ENCODE data around the gene THPO.
A peak's percentile ranks its signal among the peaks of the same experiment; 100 is the strongest.

Gene THPO

DNA sequence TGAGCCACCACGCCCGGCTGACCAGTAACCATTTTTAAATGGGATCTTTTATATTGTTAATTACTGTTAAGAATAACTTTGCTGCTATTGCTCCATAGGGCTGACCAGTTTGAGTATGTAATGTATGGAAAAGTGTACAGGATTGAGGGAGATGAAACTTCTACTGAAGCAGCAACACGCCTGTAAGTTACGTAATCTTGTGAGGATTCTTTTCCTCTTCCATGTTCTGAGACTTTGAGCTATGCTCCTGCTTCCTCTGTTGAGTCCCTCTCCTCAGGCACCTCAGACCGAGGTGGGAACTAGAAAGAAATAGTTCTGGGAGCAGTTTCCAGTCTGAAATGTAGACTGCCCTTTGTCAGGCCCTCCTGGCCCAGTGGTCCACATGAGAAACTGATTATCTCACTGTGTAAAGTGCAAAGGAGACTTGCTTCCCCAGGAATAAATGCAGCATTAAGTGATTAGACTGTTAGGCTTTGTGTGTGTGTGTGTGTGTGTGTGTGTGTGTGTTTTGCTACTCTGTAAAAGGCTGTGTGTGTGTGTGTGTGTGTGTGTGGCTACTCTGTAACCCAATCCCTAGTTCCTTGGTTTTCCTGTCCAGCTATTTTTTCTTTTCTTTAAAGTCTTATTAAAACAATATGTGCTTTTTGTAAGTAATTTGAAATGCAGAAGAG lies 11.3 kb downstream of the THPO start:
- no peak for DNase-seq (ENCODE audit: low read depth in 2 of 2, low spot score in 1 of 2)

DNA sequence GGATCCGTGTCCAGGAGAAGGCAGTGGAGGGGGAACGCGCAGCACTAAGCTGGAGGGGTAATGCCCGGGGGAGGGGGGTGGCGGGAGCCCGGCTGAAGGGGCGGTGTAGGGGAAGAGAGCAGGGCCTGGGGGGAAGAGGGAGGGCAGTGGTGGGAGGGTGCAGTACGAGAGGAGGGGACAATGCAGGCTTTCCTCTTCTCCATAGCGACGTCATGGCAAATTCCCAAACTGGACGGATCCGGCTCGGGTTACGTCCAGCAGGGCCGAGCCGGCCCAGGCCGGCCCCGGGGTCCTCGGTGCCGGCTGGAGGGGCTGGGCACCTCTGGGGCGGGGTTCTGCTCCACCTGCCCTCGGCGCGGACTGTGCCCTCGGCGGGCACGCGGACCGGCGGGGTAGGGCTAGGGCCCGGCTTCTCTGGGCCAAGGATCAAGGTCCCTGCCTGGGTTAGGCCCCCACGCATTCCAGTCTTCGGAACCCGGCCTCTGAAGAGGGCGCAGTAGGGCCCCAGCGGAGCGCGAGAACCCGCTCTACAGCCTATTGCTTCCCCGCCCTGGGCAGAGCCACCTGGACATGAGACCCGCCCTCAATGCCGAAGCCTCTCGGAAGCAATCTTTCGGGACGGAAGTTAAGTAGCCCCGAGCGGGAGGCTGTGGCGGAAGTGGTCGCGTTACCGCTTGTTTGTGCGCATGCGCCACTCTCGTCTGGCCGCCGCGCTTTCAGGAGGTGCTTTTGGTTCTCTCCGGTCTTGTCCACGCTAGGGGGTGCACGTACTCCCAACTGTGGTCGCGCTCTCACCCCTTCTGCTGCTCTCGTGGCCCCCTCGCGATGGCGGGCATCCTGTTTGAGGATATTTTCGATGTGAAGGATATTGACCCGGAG lies 15.1 kb downstream of the THPO start:
- peak; percentile 90 to 95 for DNase-seq (ENCODE audit: low read depth in 2 of 2, low spot score in 1 of 2)

DNA sequence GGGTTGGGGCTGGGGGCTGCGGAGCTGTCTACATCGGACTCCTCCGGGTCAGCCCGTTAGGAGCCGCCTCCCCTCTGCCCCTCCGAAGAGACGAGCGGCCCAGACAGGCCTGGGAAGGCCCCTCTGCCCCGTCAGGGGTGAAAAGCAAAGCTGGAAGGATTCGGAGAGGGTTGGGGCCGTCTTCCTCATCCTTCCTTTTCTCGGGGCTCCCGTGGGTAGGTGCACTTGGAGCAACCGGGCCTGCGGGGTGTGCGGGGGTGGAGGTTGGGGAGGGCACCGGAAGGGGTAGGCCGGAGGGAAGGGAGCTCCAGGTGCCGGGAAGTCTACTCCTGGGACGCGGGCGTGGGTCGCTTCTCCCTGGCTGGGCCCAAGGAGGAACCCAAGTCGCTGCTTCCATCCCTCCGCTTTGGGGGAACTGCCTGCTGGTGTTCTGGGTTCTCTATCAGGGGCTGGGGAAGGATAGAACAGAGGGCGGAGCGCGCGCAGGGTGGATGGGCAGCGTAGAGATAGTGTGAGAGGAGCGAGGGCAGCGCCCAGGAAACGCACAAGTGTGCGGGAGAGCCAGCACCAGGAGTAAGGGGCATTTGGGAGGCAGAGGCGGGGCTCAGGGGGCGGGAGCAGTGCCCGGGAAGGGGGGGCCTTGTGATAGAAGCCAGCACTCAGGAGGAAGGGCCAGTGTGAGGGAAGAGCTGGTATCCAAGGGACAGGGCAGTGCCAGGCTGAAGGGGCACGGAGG lies 15.9 kb downstream of the THPO start:
- peak in 1 of 2 donors; percentile 5 for DNase-seq (ENCODE audit: low read depth in 2 of 2, low spot score in 1 of 2)

DNA sequence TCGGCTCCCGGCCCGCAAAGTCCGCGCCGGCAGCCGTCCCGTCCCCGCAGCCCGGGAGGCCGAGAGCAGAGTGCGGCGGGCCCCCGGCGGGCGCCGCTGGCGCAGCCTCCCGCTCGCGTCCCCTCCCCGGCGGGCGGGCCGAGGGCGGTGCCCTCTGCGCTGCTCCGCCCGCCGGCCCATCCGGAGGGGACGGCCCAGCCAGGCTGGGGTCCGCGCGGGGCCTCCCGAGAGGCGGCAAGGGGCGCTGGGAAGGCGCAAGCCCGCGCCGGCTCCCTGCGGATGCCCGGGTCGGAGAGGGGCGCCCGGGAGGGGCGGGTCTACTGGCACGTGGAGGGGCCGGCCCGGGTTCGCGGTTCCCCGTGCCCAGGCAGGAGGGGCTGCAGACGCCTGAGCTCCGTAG lies 16.5 kb downstream of the THPO start, which contains the start of the genes CLCN2 and POLR2H:
Gene CLCN2, minus strand, starts transcription at position 74 of the 400 bp plus-strand sequence. CDS start 126 bp downstream, outside the sequence.
Gene POLR2H, plus strand, starts transcription at position 179 of the 400 bp plus-strand sequence. CDS start 1,783 bp downstream, outside the sequence.
- DNase-seq (ENCODE audit: low read depth in 2 of 2, low spot score in 1 of 2) = peak in 1 of 2 donors; percentile 6

DNA sequence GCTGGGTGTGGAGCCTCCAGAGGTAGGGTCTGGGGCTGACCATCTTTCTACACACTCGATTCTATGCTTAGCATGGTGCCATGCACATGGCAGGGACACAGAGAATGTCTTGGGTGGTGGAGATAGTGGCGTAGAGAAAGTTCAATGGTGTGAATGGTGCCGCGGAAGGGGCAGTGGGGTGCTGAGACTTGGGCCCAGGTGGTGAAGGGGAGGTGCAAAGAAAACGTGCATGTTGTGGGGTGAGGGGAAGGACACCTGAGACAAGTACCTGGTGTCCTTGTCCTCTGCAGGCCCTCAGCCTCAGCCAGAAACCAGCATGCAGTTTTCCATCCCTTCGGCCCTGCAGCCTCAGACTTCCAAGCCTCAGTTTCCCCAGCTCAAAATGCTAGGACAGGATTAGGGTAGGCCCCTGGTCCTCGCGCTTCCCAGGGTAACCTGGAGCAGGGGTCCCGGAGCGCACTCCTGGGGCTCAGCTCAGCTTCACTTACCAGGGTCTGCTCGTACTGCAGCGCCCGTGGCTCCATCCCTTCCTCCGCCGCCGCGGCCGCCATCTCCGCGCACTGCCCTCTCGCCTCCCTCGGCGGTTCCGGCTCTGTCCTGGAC lies 17.0 kb downstream of the THPO start:
- no peak for DNase-seq (ENCODE audit: low read depth in 2 of 2, low spot score in 1 of 2)

DNA sequence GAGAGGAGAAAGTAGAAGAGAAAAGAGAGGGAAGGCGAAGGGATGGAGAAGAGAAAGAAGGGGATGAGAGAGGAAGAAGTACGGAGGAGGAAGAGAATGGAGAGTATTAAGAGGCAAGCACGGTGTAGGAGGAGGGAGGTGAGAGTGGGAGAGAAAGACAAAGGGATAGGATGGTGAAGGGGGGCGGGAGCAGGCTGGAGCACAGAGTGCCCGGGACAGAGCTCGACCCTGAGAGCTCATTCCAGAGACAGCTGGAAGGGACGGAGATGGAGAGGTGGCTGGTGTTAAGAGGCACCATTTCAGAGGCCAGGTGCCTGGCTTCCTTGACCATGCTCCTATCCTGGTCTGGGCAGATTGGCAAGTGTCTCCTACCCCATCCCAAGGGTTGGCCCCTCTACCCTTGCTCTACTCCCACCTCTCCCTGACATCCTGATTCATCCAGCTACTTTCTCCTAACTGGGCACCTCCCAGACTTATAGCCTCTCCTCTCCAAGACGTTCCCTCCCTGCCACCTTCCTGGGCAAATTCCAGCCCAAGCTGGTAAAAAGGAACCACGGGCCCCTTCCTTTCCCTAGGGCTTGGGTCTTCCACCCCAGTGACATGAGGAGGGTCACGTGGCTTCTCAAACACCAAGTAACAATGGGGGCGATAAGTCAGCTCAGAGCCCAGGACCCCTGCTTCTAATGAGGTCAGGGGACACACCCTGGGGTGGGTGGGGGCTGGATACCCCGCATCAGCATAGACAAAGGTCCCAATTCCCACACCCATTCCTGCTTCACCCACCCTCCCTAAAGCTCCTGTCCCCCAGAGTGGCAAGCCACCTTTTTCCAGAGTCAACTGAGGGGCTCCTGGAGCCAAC lies 17.7 kb downstream of the THPO start:
- no peak for DNase-seq (ENCODE audit: low read depth in 2 of 2, low spot score in 1 of 2)

DNA sequence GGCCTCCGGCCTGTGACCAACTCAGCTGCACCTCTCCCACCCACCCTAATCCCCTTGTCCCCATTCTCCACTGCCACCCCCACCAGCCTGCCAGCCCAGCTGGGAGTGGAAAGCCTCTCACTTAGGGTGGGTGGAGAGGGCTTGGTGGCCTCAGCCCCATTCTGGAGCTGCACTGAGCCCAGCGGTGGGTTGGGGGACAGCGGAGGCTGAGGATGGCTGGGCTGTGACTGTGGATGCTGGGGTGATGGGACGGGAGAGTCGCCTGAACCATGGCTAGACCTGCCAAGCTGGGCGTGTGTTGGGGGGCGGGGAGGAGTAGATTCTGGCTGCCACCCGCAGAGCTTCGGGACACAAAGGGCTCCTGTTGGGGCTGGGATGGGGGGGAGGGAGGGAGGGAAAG lies 18.4 kb downstream of the THPO start:
- DNase-seq (ENCODE audit: low read depth in 2 of 2, low spot score in 1 of 2) = no peak

DNA sequence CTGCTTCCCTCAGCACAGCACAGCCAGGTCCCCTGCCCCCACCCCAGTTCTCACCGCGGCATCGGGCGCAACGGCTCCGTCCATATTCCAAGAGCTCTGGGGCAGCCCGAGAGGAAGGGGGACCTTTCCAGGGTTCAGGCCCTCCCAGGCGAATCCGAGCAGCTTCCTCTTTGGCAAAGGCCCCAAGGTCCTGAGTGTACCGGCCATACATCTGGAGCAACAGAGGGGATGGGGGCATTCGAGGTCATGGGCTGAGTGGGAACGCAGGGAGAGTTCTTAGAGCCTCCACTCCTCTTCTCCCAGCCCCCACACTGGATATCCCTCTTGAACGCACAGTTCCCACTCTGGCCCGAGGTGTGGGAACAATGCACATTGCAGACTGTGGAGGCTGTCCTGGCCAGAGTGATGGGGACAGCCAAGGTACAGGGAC lies 19.1 kb downstream of the THPO start:
- DNase-seq (ENCODE audit: low read depth in 2 of 2, low spot score in 1 of 2) = no peak

DNA sequence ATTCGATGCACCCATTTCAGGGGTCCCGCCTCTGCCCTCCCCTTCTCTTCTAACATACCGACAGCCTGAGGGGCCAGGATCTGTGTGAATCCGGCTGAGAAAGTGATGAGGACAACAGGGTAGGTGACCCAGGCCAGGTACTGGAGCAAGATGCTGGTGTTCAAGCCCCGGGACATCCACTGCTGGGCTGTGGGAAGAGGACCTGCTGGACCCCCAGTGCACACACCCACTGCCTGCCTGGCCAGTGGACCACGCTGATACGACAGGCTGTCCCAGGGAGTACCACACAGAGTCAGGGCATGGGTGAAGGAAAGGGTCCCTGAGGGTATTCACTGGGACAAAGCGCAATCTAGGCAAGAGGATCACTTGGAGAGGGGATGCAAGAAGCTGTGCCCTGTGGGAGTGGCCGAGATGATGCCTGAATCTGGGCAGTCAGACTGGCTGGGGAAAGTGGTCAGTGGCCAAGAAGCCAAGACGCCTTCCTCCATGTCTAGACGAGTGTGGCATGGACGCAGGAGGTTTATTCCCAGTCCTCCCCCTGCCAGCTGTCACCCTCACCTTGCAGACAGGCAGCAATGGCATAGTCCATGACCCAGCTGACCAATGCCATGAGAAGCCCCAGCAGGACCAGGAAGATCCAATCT lies 19.8 kb downstream of the THPO start:
- no peak for DNase-seq (ENCODE audit: low read depth in 2 of 2, low spot score in 1 of 2)

DNA sequence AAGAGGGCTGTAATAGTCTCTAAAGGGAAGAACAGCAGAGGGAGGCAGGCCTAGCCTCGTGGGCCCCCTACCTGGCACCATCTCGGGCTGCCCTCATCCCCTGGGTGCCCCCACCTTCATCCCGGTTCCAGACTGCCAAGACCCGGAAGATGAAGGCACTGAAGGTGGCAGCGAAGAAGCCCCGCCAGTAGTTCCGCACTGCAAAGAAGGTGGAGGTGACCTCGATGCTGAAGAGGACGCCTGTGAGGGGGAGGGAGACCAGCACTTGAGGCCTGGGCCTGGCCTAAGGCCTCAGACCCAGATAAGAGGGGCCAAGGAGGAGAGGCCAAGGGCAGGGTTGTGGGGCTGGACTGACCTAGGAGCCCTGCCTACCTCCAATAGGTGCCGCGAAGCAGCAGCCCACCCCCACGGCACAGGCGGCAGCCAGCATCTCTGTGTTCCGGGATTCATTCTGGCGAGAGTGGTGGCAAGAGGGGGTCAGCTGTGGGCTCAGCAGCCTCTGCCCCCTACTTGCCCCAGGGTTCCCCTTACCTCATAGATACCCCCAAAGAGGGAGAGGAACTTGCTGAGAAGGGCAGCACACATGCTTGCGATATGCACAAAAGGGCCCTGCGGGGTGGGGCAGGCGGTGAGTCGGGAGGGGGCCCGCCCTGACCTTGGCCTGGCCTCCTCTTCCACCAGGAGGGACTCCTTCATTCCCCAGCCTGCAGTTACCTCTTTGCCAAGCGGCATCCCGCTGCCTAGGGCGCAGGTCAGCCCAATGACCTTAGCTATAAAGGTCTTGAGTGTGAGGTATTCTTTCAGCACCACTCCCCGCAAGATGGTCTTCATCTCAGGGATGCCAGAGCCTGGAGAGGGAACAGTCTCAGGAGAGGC lies 20.5 kb downstream of the THPO start:
- no peak for DNase-seq (ENCODE audit: low read depth in 2 of 2, low spot score in 1 of 2)

DNA sequence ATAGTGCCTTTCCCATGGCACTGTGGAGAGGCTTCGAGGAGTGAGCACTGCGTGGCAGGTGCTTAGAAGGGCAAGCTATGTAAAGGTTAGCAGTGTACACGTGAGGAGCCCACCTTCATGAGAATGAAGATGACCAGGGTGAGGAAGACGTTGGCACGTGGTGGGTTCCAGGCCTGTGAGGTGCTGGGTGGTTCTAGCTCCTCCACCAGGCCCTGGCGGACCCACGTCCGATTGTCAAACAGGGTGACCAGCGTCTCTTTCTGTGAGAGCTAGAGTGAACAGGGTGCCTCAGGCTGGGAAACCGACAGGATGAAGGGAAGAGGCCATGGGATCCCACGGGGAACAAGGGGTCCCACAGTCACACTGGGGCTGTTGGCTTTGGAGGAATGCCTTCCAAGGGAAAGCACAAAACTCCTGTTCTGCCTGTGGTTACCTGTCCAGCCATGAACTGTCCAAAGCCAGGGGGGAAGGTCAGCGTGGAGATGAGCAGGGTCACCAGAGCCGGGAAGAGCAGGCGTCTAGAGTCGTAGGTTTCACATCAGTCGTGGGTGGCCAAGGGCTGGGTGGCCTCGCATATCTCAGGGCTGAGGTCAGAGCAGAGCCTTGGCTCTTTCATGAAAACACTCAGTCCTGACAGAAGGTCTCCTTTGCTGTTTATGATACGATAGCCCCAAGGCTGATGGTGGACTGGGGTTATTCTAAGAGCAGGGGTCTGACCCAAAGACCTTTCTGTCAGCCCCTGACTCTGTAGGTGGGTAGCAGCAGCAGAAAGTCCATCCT lies 22.6 kb downstream of the THPO start:
- no peak for DNase-seq (ENCODE audit: low read depth in 2 of 2, low spot score in 1 of 2)

DNA sequence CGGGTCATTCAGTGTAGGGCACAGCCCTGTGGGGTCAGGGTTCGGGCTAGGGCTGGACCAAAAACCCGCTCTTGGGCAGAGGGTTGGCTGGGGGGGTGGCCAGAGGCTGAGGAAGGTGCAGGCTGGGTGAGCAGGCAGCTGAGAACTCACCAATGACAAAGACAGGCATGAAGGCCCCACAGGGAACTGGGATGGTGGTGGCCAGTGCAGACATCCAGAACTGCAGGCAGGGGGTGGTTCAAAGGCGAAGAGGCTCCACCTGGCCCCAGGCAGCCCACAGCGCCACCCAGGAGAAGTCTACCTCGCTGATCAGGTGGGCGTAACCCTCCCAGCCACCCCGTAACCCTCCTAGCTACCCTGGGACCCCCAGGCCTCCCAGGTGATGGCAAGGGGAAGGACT lies 23.3 kb downstream of the THPO start:
- no peak for DNase-seq (ENCODE audit: low read depth in 2 of 2, low spot score in 1 of 2)

DNA sequence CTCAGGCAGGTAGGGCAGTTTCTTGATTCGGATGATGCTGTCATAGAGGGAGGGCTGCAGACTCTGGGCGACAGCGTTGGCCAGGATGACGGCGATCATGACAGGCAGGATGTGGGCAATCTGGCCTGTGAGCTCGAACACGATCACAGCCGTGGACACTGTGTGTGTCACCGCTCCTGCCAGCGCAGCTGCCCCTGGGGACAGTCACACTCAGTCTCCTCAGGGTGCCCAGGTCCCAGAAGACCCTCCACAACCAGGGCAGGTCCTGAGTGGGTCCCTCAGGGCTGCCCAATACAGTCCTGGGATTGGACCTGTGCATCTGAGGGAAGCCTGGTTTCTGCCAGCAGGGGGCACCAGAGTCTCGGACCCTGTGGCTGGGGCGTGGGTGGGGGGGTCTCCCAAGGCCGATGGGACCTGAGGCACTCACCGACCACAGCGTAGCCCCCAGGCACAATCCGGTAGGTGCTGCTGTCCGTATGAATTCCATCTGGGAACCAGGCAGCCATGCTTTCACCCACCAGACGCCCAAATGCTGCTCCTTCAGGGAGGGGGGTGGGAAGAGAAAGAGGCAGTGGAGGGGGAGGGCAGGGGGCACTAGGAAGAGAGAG lies 23.8 kb downstream of the THPO start:
- DNase-seq (ENCODE audit: low read depth in 2 of 2, low spot score in 1 of 2) = peak in 1 of 2 donors; percentile 52

DNA sequence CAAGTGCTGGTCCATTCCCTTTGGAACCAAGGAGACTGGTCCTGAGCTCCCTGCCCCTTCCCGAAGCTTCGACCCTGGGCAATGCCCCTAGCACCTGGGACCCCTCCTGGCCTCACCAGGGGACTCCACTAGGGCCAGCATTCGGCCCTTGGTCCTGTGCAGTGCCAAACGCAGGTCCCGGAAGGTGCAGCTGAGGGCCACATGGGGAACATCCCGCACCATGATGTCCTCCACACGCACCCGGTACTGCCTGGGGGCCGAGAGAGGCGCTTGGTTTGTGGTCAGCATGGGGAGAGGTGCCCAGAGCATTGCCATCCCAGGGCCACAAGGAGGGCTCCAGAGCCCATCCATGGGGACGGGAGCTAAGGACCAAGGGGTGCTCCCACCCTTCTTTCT lies 24.5 kb downstream of the THPO start:
- no peak for DNase-seq (ENCODE audit: low read depth in 2 of 2, low spot score in 1 of 2)

DNA sequence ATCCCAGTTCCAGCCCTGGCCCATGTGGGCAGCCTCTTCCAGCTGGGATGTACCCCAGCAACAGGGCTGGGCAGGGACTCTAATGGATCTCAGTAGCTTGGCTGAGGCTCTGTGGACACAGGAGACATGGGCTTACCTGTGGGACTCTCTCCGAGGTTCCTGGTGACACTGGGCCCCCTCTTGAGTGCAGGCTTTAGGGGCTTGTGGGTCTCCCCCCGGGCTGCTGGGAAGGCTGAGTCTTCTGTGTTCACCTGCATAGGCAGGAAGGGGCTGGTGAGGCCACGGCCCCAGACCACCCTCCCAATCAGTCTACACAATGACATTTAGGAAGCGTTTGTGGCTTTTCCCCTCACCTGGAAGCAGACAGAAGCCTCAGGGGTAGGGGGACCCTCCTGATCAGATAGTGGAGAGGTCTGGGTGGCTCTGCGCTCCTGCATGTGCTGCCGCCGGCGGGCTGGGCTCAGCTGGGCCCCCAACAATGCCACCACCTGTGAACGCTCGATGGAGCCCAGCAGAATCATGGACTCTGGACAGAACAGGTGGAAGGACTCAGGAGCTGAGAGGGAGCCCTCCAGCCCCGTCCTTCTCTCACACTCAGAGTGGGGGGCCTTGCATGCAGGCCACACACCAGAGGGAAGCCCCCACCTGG lies 25.0 kb downstream of the THPO start:
- no peak for DNase-seq (ENCODE audit: low read depth in 2 of 2, low spot score in 1 of 2)

DNA sequence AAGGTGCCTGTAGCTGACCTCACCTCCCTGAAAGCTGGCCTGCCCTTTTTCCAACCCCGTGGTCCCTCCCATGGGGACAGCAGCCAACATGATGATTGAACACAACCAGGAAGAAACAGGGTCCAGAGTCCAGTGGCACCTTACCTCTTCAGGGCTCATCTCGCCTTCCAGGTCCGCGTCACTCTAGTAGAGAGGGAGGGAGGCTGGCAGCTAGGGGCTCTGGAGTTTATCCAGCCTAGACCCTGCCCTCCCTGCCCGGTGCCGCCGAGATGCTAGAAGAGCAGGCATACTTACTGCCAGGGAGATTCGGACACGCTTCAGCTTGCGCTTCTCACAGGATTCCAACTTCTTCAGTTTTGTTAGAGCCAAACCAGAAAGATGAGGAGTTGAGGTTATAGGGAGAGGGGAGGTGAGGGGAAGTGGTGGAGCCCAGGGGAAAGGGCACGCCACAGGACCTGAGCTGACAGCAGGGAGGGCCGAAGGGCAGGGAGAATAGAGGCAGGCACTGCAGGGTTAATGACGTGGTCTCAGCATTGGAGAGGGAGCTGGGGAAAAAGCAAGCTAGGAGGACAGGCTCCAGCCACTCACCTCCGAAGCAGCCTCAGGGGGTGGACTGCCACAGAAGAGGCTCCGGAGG lies 25.7 kb downstream of the THPO start:
- DNase-seq (ENCODE audit: low read depth in 2 of 2, low spot score in 1 of 2) = no peak

Data from stimulated activated CD8-positive, alpha-beta memory T cell treated with anti-CD3 and anti-CD28 coated beads, Interleukin-4, amount 100 ng/mL, for 4 hours (primary cell).